ENCODE measurements around the gene PIGZ. TPM values are rescaled to one million over a fixed set of nuclear protein-coding genes. Genes with fewer than 3 reads are reported as not detected.

Gene PIGZ
- total and polyA plus RNA-seq, 9 of the 15 experiments (the other 6 are each of a cell fraction or from before 2014, with no cell fraction given) = 0.15 to 1.8 (median 0.76) TPM

GRCh38 chr3:196962108-196962929, 6.3 kb downstream of the PIGZ start:
- Histone ChIP-seq H3K9me3 (replicated peaks; ENCODE audit: control insufficient read depth, insufficient read depth, low read depth, low read length) (no peaks in the 10 kb centered on the region), H3K27ac (ENCODE audit: extremely low read depth, low read depth, low read length) (no peak overlapping the region), H3K9ac (ENCODE audit: insufficient read depth in 1 of 2, low read depth in 2 of 2, low read length in 2 of 2) (no peak overlapping the region), H3K9me1 (ENCODE audit: control insufficient read depth, insufficient read depth, low read length) (no peaks in the 10 kb centered on the region), H3K4me3 (no peak overlapping the region), H4K20me1 (replicated peaks; ENCODE audit: control insufficient read depth, insufficient read depth, low read length) (no peaks in the 10 kb centered on the region), H3K27me3 (ENCODE audit: control insufficient read depth in 2 of 2, insufficient read depth in 2 of 2, low read length in 2 of 2) (no peaks in the 10 kb centered on the region), H3K79me2 (ENCODE audit: control insufficient read depth, insufficient read depth, low read length) (0 out of 3 replicates have a peak, but pooled peaks cover under 1% of the 10 kb centered on the region), H2AFZ (ENCODE audit: low read depth, low read length) (no peak overlapping the region), H3K4me2 (ENCODE audit: insufficient read depth, low read length) (no peak overlapping the region), H3K4me1 (replicated peaks in 1 of 2; ENCODE audit: control insufficient read depth in 2 of 2, insufficient read depth in 2 of 2, low read length in 2 of 2) (no peaks in the 10 kb centered on the region), H3K36me3 (ENCODE audit: control insufficient read depth, insufficient read depth, low read length) (peaks cover 5% of the 10 kb centered on the region; the same call in 1 of the 3 replicates)
- intact Hi-C loops (cut with micrococcal nuclease) = no loop called here
- no peak for DNase-seq (ENCODE audit: extremely low read depth in 1 of 4, low spot score in 3 of 4)
- in situ Hi-C loops (cut with MboI) = no loop called here
- ChIA-PET POLR2A (no interaction called here), CTCF (ENCODE audit: low intra/inter-chr PET ratio) (no interaction called here)
- ATAC-seq = no peak
- 48% methylated on average over 9 of the region's 9 CpGs for WGBS (ENCODE audit: insufficient coverage, low coverage, missing lambda C conversion rate)
- peak; percentile 58 for FAIRE-seq
- TF ChIP-seq, protein P1, sequence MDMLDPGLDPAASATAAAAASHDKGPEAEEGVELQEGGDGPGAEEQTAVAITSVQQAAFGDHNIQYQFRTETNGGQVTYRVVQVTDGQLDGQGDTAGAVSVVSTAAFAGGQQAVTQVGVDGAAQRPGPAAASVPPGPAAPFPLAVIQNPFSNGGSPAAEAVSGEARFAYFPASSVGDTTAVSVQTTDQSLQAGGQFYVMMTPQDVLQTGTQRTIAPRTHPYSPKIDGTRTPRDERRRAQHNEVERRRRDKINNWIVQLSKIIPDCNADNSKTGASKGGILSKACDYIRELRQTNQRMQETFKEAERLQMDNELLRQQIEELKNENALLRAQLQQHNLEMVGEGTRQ (CRISPR knock-in tag; IDR thresholded peaks at IDR 0.05) = no peak
- BruUV-seq (replicated peaks) = no TSS peak

DNA sequence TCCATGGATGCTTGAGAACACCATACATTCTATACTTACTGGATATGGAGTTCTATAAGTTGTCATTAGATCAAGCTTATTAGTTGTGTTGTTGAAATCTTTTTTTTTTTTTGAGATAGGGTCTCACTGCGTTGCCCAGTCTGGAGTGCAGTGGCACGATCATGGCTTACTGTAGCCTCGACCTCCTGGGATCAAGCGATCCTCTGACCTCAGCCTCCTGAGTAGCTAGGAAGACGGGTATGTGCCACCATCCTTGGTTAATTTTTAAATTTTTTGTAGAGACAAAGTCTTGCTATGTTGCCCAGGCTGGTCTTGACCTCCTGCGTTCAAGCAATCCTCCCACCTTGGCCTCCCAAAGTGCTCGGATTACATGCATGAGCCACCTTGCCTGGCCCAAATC, 13.8 kb downstream of the PIGZ start:
- FAIRE-seq = peak; percentile 32
- Histone ChIP-seq H3K9me1 (ENCODE audit: control insufficient read depth, insufficient read depth, low read length) (no peaks in the 10 kb centered on the region), H3K36me3 (ENCODE audit: control insufficient read depth, insufficient read depth, low read length) (no peaks in the 10 kb centered on the region), H4K20me1 (replicated peaks; ENCODE audit: control insufficient read depth, insufficient read depth, low read length) (no peaks in the 10 kb centered on the region), H3K4me3 (no peak overlapping the region), H2AFZ (ENCODE audit: low read depth, low read length) (no peak overlapping the region), H3K9ac (ENCODE audit: insufficient read depth in 1 of 2, low read depth in 2 of 2, low read length in 2 of 2) (no peak overlapping the region), H3K79me2 (ENCODE audit: control insufficient read depth, insufficient read depth, low read length) (no peaks in the 10 kb centered on the region), H3K4me2 (ENCODE audit: insufficient read depth, low read length) (no peak overlapping the region), H3K27ac (ENCODE audit: extremely low read depth, low read depth, low read length) (no peak overlapping the region), H3K27me3 (ENCODE audit: control insufficient read depth in 2 of 2, insufficient read depth in 2 of 2, low read length in 2 of 2) (peaks cover 3 to 4% of the 10 kb centered on the region in 2 experiments; a peak in 1 of 5 replicates), H3K9me3 (replicated peaks; ENCODE audit: control insufficient read depth, insufficient read depth, low read depth, low read length) (no peaks in the 10 kb centered on the region), H3K4me1 (replicated peaks in 1 of 2; ENCODE audit: control insufficient read depth in 2 of 2, insufficient read depth in 2 of 2, low read length in 2 of 2) (no peaks in the 10 kb centered on the region)
- no TSS peak for BruUV-seq (replicated peaks)
- no peak for DNase-seq (ENCODE audit: extremely low read depth in 1 of 4, low spot score in 3 of 4)
- peak; percentile 5 for TF ChIP-seq RBM25 (IDR thresholded peaks at IDR 0.05; ENCODE audit: low read depth, low read length, severe bottlenecking)
- no peak for TF ChIP-seq EGR1 (conservative IDR thresholded peaks at IDR 0.05)
- peak; percentile 21; the same call in 1 of the 2 replicates for TF ChIP-seq BCOR (IDR thresholded peaks at IDR 0.05)
- TF ChIP-seq POLR3A (IDR thresholded peaks at IDR 0.05; ENCODE audit: borderline replicate concordance, extremely low read depth, insufficient read depth, insufficient read length) = no peak
- TF ChIP-seq ZNF121 (CRISPR knock-in tag; conservative IDR thresholded peaks at IDR 0.05) = peak; percentile 95
- ChIA-PET CTCF (ENCODE audit: low intra/inter-chr PET ratio) (no interaction called here), POLR2A (interaction anchor here (1.0 to 1.3 kb wide), 3 partner anchors 8 to 13 kb away, joined by 3 to 8 read pairs (median 3); partner anchors contain the start of gene NCBP2)
- 23% methylated on average over 7 of the region's 7 CpGs for WGBS (ENCODE audit: insufficient coverage, low coverage, missing lambda C conversion rate)
- in situ Hi-C loops (cut with MboI) = no loop called here
- ATAC-seq = no peak
- intact Hi-C loops (cut with micrococcal nuclease) = no loop called here
